HL-60 (cell line): ENCODE measurements around the gene SLC25A25.

Experiments
- GABPA ChIP-seq: IDR thresholded peaks from 2 replicates; pipeline ENCODE4 v1.6.1; 2012; ENCODE audit warnings: low read depth
- POLR2AphosphoS5 ChIP-seq: IDR thresholded peaks from 2 replicates; pipeline ENCODE4 v1.6.1; 2012; ENCODE audit warnings: low read depth
- SPI1 ChIP-seq: IDR thresholded peaks from 2 replicates; pipeline ENCODE4 v1.6.1; 2012; ENCODE audit warnings: low read depth, mild to moderate bottlenecking, borderline replicate concordance
- TF ChIP-seq, protein P1 (sequence below): IDR thresholded peaks from one replicate; pipeline ENCODE4 v1.5.1; 2011; ENCODE audit warnings: low read length, control low read depth, inconsistent platforms; ENCODE audit not compliant: insufficient read depth
- TF ChIP-seq, protein P2 (sequence below): IDR thresholded peaks from 2 replicates; pipeline ENCODE4 v1.6.1; 2012; ENCODE audit warnings: low read depth; ENCODE audit not compliant: insufficient replicate concordance

DNA sequence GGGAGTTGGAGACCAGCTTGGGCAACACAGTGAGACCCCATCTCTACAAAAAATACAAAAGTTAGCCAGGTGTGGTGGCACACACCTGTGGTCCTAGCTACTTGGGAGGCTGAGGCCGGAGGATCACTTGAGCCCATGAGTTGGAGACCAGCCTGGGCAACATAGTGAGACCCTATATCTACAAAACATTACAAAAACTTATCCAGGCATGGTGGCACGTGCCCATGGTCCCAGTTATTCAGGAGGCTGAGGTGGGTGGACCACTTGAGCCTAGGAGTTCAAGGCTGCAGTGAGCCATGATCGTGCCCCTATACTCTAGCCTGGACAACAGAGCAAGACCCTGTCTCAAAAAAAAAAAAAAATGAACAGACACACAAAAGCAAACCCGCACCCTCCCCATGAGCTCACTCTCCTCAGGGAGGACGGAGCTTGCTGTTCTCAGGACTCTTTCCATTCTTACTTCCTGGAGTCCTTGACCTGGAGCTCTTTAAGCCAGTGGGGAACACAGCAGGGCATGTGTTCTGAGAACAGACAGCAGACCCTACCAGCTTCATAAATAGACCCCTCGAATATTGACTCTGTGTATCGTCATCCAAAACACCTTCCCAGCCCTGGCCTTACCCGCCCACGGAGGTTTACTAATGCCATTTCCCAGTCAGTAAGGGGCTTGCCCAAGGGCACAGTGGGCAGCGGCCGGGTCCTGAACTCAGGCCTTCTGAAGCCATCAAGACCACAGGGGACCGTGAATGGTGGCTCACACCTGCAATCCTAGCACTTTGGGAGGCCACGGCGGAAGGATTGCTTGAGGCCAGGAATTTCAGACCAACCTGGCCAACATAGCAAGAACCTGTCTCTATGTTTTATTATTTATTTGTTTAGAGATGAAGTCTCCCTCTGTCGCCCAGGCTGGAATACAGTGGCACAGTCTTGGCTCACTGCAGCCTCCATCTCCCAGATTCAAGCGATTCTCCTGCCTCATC, 48.4 kb downstream of the SLC25A25 start:
- TF ChIP-seq, protein P1, sequence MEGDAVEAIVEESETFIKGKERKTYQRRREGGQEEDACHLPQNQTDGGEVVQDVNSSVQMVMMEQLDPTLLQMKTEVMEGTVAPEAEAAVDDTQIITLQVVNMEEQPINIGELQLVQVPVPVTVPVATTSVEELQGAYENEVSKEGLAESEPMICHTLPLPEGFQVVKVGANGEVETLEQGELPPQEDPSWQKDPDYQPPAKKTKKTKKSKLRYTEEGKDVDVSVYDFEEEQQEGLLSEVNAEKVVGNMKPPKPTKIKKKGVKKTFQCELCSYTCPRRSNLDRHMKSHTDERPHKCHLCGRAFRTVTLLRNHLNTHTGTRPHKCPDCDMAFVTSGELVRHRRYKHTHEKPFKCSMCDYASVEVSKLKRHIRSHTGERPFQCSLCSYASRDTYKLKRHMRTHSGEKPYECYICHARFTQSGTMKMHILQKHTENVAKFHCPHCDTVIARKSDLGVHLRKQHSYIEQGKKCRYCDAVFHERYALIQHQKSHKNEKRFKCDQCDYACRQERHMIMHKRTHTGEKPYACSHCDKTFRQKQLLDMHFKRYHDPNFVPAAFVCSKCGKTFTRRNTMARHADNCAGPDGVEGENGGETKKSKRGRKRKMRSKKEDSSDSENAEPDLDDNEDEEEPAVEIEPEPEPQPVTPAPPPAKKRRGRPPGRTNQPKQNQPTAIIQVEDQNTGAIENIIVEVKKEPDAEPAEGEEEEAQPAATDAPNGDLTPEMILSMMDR = no peak
- TF ChIP-seq, protein P2, sequence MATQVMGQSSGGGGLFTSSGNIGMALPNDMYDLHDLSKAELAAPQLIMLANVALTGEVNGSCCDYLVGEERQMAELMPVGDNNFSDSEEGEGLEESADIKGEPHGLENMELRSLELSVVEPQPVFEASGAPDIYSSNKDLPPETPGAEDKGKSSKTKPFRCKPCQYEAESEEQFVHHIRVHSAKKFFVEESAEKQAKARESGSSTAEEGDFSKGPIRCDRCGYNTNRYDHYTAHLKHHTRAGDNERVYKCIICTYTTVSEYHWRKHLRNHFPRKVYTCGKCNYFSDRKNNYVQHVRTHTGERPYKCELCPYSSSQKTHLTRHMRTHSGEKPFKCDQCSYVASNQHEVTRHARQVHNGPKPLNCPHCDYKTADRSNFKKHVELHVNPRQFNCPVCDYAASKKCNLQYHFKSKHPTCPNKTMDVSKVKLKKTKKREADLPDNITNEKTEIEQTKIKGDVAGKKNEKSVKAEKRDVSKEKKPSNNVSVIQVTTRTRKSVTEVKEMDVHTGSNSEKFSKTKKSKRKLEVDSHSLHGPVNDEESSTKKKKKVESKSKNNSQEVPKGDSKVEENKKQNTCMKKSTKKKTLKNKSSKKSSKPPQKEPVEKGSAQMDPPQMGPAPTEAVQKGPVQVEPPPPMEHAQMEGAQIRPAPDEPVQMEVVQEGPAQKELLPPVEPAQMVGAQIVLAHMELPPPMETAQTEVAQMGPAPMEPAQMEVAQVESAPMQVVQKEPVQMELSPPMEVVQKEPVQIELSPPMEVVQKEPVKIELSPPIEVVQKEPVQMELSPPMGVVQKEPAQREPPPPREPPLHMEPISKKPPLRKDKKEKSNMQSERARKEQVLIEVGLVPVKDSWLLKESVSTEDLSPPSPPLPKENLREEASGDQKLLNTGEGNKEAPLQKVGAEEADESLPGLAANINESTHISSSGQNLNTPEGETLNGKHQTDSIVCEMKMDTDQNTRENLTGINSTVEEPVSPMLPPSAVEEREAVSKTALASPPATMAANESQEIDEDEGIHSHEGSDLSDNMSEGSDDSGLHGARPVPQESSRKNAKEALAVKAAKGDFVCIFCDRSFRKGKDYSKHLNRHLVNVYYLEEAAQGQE = no peak
- no peak for TF ChIP-seq POLR2AphosphoS5
- TF ChIP-seq SPI1 = no peak
- TF ChIP-seq GABPA = no peak
